HG02759 (cell line): Measurements from ENCODE around the gene APOBEC2.

ENCODE experiments used
- ATAC-seq: cut with Tn5 transposase; IDR thresholded peaks from one replicate; pipeline ENCODE4 v1.9.1; 2021; ENCODE audit warnings: mild to moderate bottlenecking, moderate library complexity; ENCODE audit not compliant: unreplicated experiment

Gene APOBEC2

GRCh38 chr6:41083072-41083471, 30.1 kb downstream of the APOBEC2 start:
- no peak for ATAC-seq

GRCh38 chr6:41085182-41085581, 32.2 kb downstream of the APOBEC2 start:
- no peak for ATAC-seq

GRCh38 chr6:41088451-41088850, 35.4 kb downstream of the APOBEC2 start:
- ATAC-seq, result no peak

- no peak for ATAC-seq
Measured at GRCh38 chr6:41090841-41091761, 38.1 kb downstream of the APOBEC2 start.

GRCh38 chr6:41092421-41093140, 39.6 kb downstream of the APOBEC2 start:
- no peak for ATAC-seq

- ATAC-seq, result no peak
Measured at GRCh38 chr6:41093729-41094128, 40.7 kb downstream of the APOBEC2 start.

- ATAC-seq, result no peak
Measured at GRCh38 chr6:41097467-41098090, 44.6 kb downstream of the APOBEC2 start.

- ATAC-seq, result no peak
Measured at GRCh38 chr6:41098366-41098765, 45.4 kb downstream of the APOBEC2 start.

GRCh38 chr6:41100871-41101287, 47.9 kb downstream of the APOBEC2 start:
- no peak for ATAC-seq

- no peak for ATAC-seq
Measured at GRCh38 chr6:41103847-41104246, 50.8 kb downstream of the APOBEC2 start.

GRCh38 chr6:41111017-41111416, 58.0 kb downstream of the APOBEC2 start:
- ATAC-seq, result no peak
